Heart left ventricle (tissue), 16 donors: ENCODE results near the gene HELLS. TPM values are rescaled to one million over a fixed set of nuclear protein-coding genes. Genes with fewer than 3 reads are reported as not detected.

Experiments used
- ATAC-seq, 4 donors: fragments of 200-7000 bp; cut with Tn5 transposase; one replicate each; pipeline ENCODE4 v1.9.1; 2020 to 2022; ENCODE audit warnings: moderate library complexity in 4 of 4, mild to moderate bottlenecking in 3 of 4, moderate number of reproducible peaks in 1 of 4
- DNase-seq, 5 donors: peaks; one replicate each; pipeline ENCODE4 v3.0.0-alpha.2; 2020
- H3K27ac ChIP-seq, 12 donors: fragments of 200-600 bp; sonication (generic) in 4 of 12; one replicate each; pipeline versions ENCODE4 v1.5.0 to v1.8.0; 2016 to 2022; ENCODE audit warnings: mild to moderate bottlenecking in 2 of 12
- H3K27me3 ChIP-seq, 9 donors: fragments of 200-600 bp; sonication (generic) in 2 of 9; one replicate each; pipeline versions ENCODE4 v1.5.1 to v1.8.0; 2016 to 2022; ENCODE audit warnings: mild to moderate bottlenecking in 3 of 9
- H3K36me3 ChIP-seq, 9 donors: fragments of 200-600 bp; sonication (generic) in 2 of 9; one replicate each; pipeline versions ENCODE4 v1.5.0 to v1.8.0; 2018 to 2022; ENCODE audit warnings: mild to moderate bottlenecking in 2 of 9
- H3K4me1 ChIP-seq, 12 donors: fragments of 200-600 bp; sonication (generic) in 4 of 12; one replicate each; pipeline versions ENCODE4 v1.5.0 to v1.8.0; 2016 to 2022; ENCODE audit warnings: mild to moderate bottlenecking in 3 of 12
- H3K4me3 ChIP-seq, 12 donors: fragments of 200-600 bp; sonication (generic) in 4 of 12; one replicate each; pipeline versions ENCODE4 v1.5.0 to v1.8.0; 2017 to 2022; ENCODE audit warnings: mild to moderate bottlenecking in 9 of 12, moderate library complexity in 4 of 12
- H3K9me3 ChIP-seq, 12 donors: fragments of 200-600 bp; sonication (generic) in 4 of 12; one replicate each; pipeline versions ENCODE4 v1.5.0 to v1.8.0; 2016 to 2022; ENCODE audit warnings: mild to moderate bottlenecking in 1 of 12
- CTCF ChIP-seq, 12 donors: fragments of 200-600 bp; sonication (generic) in 4 of 12; IDR thresholded peaks; one replicate each; pipeline versions ENCODE4 v1.5.0 to v1.8.0; 2018 to 2022; ENCODE audit warnings: antibody characterized with exemption in 12 of 12, mild to moderate bottlenecking in 5 of 12
- POLR2A ChIP-seq, 2 donors: fragments of 450-650 bp; IDR thresholded peaks; one replicate each; pipeline ENCODE4 v1.6.1; 2017; ENCODE audit warnings: antibody characterized with exemption in 2 of 2, mild to moderate bottlenecking in 2 of 2, moderate library complexity in 2 of 2
- WGBS, 4 donors: extraction: QIAGEN DNeasy Blood & Tissue Kit in 2 of 4; methylation state at CpG; one replicate each; pipeline versions ENCODE4 v1.1.5 to v1.1.7; 2013 to 2018; 5-methylcytosine and 5-hydroxymethylcytosine counted together
- intact Hi-C, 10 donors: fragments of 100-400 bp; cut with DNase I; formaldehyde crosslinking; loops; one replicate each; pipeline versions ENCODE4 v1.11.1 to v1.14.2; 2022
- polyA plus RNA-seq, 2 donors: library from polyadenylated mRNA; stranded (reverse); fragments of 200-250 nt; gene quantifications; one replicate each; pipeline ENCODE4 v1.2.3, GENCODE V29; 2013
- total RNA-seq, 9 donors: library from RNA; depleted of rRNA in 2 of 9; stranded (reverse); fragments of >200 nt in 2 of 9; fragmentation: NEBNext Ultra II Directional in 3 of 9; extraction: Animal tissue kit (Norgen Biotek cat#: 25700) in 3 of 9; gene quantifications; one replicate each; pipeline versions ENCODE4 v1.1.0 to v1.2.4, GENCODE V29; 2016 to 2023
- donor health status: ischemic (EF 13 %, LVEDD 7.1; RV severe dilation, severe dysfunction).
- donor health status: healthy with polysubstance abuse.
- donor health status: DM: no; HTN: yes; CAD: no.
- donor health status: DM: no; HTN: no; CAD: no.
- donor health status: ischemic (EF 25% LVEDD 6.9; RV normal size, moderate dysfunction).
- donor health status: ischemic (EF 25% LVEDD 5.7; RV mildly dilated, moderate dysfunction).
- donor health status: healthy.
- donor health status: DM: yes; HTN: yes; CAD: no.
- donor health status: ischemic (EF 35%, LVEDD 5.7; RV mildly dilated, moderate dysfunction).
- donor health status: nonischemic (EF 11% LVEDD 7.7; RV severe dilation, severe dysfunction).
- donor health status: DM: yes; HTN: yes; CAD: no.
- donor health status: PGD.
- donor health status: ischemic (EF 29% LVEDD 5.4; RV normal size, mild dysfunction).
- donor health status: nonischemic (EF 23%, LVEDD 6.1; RV moderate dilation, normal function).

The HELLS gene
- total and polyA plus RNA-seq, 11 donors: 0.23 to 8.9 (median 0.75) TPM

- H3K27ac ChIP-seq: no peak overlapping the region
- ATAC-seq: no peak
- no peaks in the 10 kb centered on the region for H3K4me1 ChIP-seq
- DNase-seq: no peak
- TF ChIP-seq POLR2A (IDR thresholded peaks at IDR 0.05) (no peak), CTCF (IDR thresholded peaks at IDR 0.05) (no peak)
- peaks cover 0 to 18% (median 0%) of the 10 kb centered on the region in 9 donors for H3K36me3 ChIP-seq
- intact Hi-C loops: no loop called here
- H3K9me3 ChIP-seq: no peaks in the 10 kb centered on the region
- WGBS, 4 donors: 92 to 100% (median 97%) methylated on average over 1 of the region's 1 CpG
- H3K27me3 ChIP-seq: no peaks in the 10 kb centered on the region
- no peak overlapping the region for H3K4me3 ChIP-seq
Observed at GRCh38 chr10:94591461-94592205, 46.0 kb downstream of the HELLS start.

GRCh38 chr10:94602729-94603515 is 57.3 kb downstream of the HELLS start:
- Histone ChIP-seq H3K4me1 (no peaks in the 10 kb centered on the region), H3K4me3 (no peak overlapping the region), H3K36me3 (peaks cover 0 to 5% (median 0%) of the 10 kb centered on the region in 9 donors), H3K27me3 (no peaks in the 10 kb centered on the region), H3K9me3 (no peaks in the 10 kb centered on the region), H3K27ac (no peak overlapping the region)
- TF ChIP-seq CTCF (IDR thresholded peaks at IDR 0.05) (no peak), POLR2A (IDR thresholded peaks at IDR 0.05) (no peak)
- DNase-seq (no peak), ATAC-seq (no peak)
- intact Hi-C loops: no loop called here
- 67 to 72% (median 68%) methylated on average over 8 of the region's 8 CpGs for WGBS, 4 donors

- Histone ChIP-seq H3K4me1 (no peaks in the 10 kb centered on the region), H3K27me3 (no peaks in the 10 kb centered on the region)
- no peak for TF ChIP-seq POLR2A (IDR thresholded peaks at IDR 0.05)
- no peak for TF ChIP-seq CTCF (IDR thresholded peaks at IDR 0.05)
Observed at GRCh38 chr10:94607111-94607510, 61.5 kb downstream of the HELLS start.

GRCh38 chr10:94608559-94608958 is 63.0 kb downstream of the HELLS start:
- Histone ChIP-seq H3K27me3 (no peaks in the 10 kb centered on the region), H3K4me1 (no peaks in the 10 kb centered on the region), H3K27ac (no peak overlapping the region), H3K9me3 (no peaks in the 10 kb centered on the region), H3K4me3 (no peak overlapping the region), H3K36me3 (no peaks in the 10 kb centered on the region)
- TF ChIP-seq CTCF (IDR thresholded peaks at IDR 0.05): no peak
- no peak for TF ChIP-seq POLR2A (IDR thresholded peaks at IDR 0.05)
- ATAC-seq (no peak), DNase-seq (no peak)
- intact Hi-C loops: no loop called here
- whole genome bisulfite sequencing, 4 donors: 80 to 87% (median 86%) methylated on average over 4 of the region's 4 CpGs

More at GRCh38 chr10:94607111-94607510, 61.5 kb downstream of the HELLS start:
- ATAC-seq (no peak), DNase-seq (no peak)
- Histone ChIP-seq H3K36me3 (no peaks in the 10 kb centered on the region), H3K9me3 (no peaks in the 10 kb centered on the region), H3K27ac (no peak overlapping the region), H3K4me3 (no peak overlapping the region)
- intact Hi-C loops: no loop called here
- WGBS, 4 donors: 77 to 88% (median 83%) methylated on average over 1 of the region's 1 CpG
